CD14-positive monocyte (primary cell): Measurements from ENCODE around the gene RFNG. TPM values are rescaled to one million over a fixed set of nuclear protein-coding genes. Genes with fewer than 3 reads are reported as not detected.

Experiments
- DNase-seq, 3 donors: peaks; one replicate each; pipeline ENCODE4 v3.0.0-alpha.2; 2011 to 2022
- H2AFZ ChIP-seq: 2 replicates; pipeline ENCODE4 v1.6.0; 2012; ENCODE audit warnings: mild to moderate bottlenecking, low read depth, low read length, inconsistent platforms; ENCODE audit not compliant: insufficient read depth, poor library complexity, severe bottlenecking
- H3K27ac ChIP-seq, 2 donors: 1 replicate in 1 of 2; 2 replicates in 1 of 2; pipeline ENCODE4 v1.5.1; 2012 to 2013; ENCODE audit warnings: low read length in 2 of 2, control low read depth in 1 of 2, inconsistent platforms in 1 of 2, low read depth in 1 of 2, mild to moderate bottlenecking in 1 of 2
- H3K27me3 ChIP-seq, 2 donors: one replicate each; pipeline versions ENCODE4 v1.6.0 to v1.6.1; 2011 to 2013; ENCODE audit warnings: low read length in 2 of 2; ENCODE audit not compliant: control insufficient read depth in 2 of 2, insufficient read depth in 2 of 2
- H3K36me3 ChIP-seq, 2 donors: replicated peaks in 1 of 2; 1 replicate in 1 of 2; 2 replicates in 1 of 2; pipeline versions ENCODE4 v1.5.1 to v1.6.1; 2012 to 2013; ENCODE audit warnings: low read length in 2 of 2, control low read depth in 1 of 2, inconsistent platforms in 1 of 2, mild to moderate bottlenecking in 1 of 2; ENCODE audit not compliant: insufficient read depth in 2 of 2, control insufficient read depth in 1 of 2
- H3K4me1 ChIP-seq, 2 donors: 1 replicate in 1 of 2; 2 replicates in 1 of 2; pipeline versions ENCODE4 v1.5.1 to v1.6.1; 2012 to 2013; ENCODE audit warnings: low read length in 2 of 2, control low read depth in 1 of 2, inconsistent platforms in 1 of 2, mild to moderate bottlenecking in 1 of 2, moderate library complexity in 1 of 2; ENCODE audit not compliant: insufficient read depth in 2 of 2, control insufficient read depth in 1 of 2
- H3K4me2 ChIP-seq: replicated peaks from 2 replicates; pipeline ENCODE3; 2012; ENCODE audit warnings: low read length, moderate library complexity, mild to moderate bottlenecking; ENCODE audit not compliant: poor library complexity, severe bottlenecking; ENCODE audit errors: extremely low read depth
- H3K4me3 ChIP-seq, 3 experiments: fragments of 200-600 bp in 1 of 3; sonication (generic) in 1 of 3; replicated peaks in 1 of 3; 1 replicate in 2 of 3; 2 replicates in 1 of 3; pipeline ENCODE4 v1.5.1; 2011 to 2013; ENCODE audit warnings: low read length in 3 of 3, mild to moderate bottlenecking in 3 of 3, control low read depth in 2 of 3, low read depth in 2 of 3, inconsistent platforms in 1 of 3, moderate library complexity in 1 of 3
- H3K79me2 ChIP-seq: 2 replicates; pipeline ENCODE4 v1.6.0; 2012; ENCODE audit warnings: mild to moderate bottlenecking, control low read depth, inconsistent platforms, low read length, moderate library complexity; ENCODE audit not compliant: insufficient read depth
- H3K9ac ChIP-seq: 2 replicates; pipeline ENCODE4 v1.6.0; 2017; ENCODE audit warnings: low read length, mild to moderate bottlenecking; ENCODE audit not compliant: insufficient read depth, poor library complexity, severe bottlenecking
- H3K9me3 ChIP-seq, 2 donors: replicated peaks in 1 of 2; 1 replicate in 1 of 2; 2 replicates in 1 of 2; pipeline versions ENCODE4 v1.5.1 to v1.6.1; 2012 to 2013; ENCODE audit warnings: low read length in 2 of 2, control low read depth in 1 of 2; ENCODE audit not compliant: control insufficient read depth in 1 of 2, insufficient read depth in 1 of 2
- H4K20me1 ChIP-seq: 2 replicates; pipeline ENCODE4 v1.6.0; 2012; ENCODE audit warnings: mild to moderate bottlenecking, low read length, control low read depth, moderate library complexity; ENCODE audit not compliant: insufficient read depth
- H3K27ac Mint-ChIP-seq, 7 donors: one replicate each; pipeline ENCODE4 v1.8.0; 2020; ENCODE audit warnings: mild to moderate bottlenecking in 7 of 7, mixed read lengths in 7 of 7, moderate library complexity in 6 of 7, inconsistent platforms in 2 of 7
- H3K27me3 Mint-ChIP-seq, 3 donors: one replicate each; pipeline ENCODE4 v1.8.0; 2021 to 2022; ENCODE audit warnings: low read depth in 3 of 3, mild to moderate bottlenecking in 3 of 3, mixed read lengths in 3 of 3, moderate library complexity in 3 of 3, inconsistent platforms in 1 of 3
- H3K36me3 Mint-ChIP-seq, 2 donors: one replicate each; pipeline ENCODE4 v1.8.0; 2020; ENCODE audit warnings: mixed read lengths in 2 of 2, inconsistent platforms in 1 of 2, mild to moderate bottlenecking in 1 of 2
- H3K4me1 Mint-ChIP-seq: one replicate; pipeline ENCODE4 v1.8.0; 2020; ENCODE audit warnings: mild to moderate bottlenecking, mixed read lengths
- H3K4me3 Mint-ChIP-seq, 2 donors: one replicate each; pipeline ENCODE4 v1.8.0; 2020; ENCODE audit warnings: mild to moderate bottlenecking in 2 of 2, mixed read lengths in 2 of 2, moderate library complexity in 1 of 2
- H3K9me3 Mint-ChIP-seq, 7 donors: one replicate each; pipeline ENCODE4 v1.8.0; 2020 to 2022; ENCODE audit warnings: mixed read lengths in 7 of 7, mild to moderate bottlenecking in 6 of 7, moderate library complexity in 6 of 7, inconsistent platforms in 2 of 7
- CTCF ChIP-seq: fragments of 200-600 bp; IDR thresholded peaks from one replicate; pipeline ENCODE4 v1.8.0; 2022; ENCODE audit warnings: antibody characterized with exemption, mild to moderate bottlenecking
- WGBS: methylation state at CpG from one replicate; pipeline ENCODE4 v1.1.5; 2013; ENCODE audit warnings: missing lambda C conversion rate; ENCODE audit not compliant: insufficient coverage; 5-methylcytosine and 5-hydroxymethylcytosine counted together
- intact Hi-C, 2 donors: fragments of 100-400 bp; cut with micrococcal nuclease; formaldehyde crosslinking; loops; one replicate each; pipeline versions ENCODE4 v1.15.0 to v1.15.1; 2023
- polyA plus RNA-seq, 3 donors: library from polyadenylated mRNA; depleted of rRNA in 1 of 3; unstranded in 2 of 3; stranded (reverse) in 1 of 3; fragments of 300-500 nt in 2 of 3; fragments of >200 nt in 1 of 3; fragmentation: Illumina TruSeq in 2 of 3; gene quantifications; 1 replicate in 2 of 3; 2 replicates in 1 of 3; pipeline ENCODE4 v1.2.3, GENCODE V29; 2012 to 2021

RFNG gene
- polyA plus RNA-seq, 3 donors = 1.5 to 32.4 (median 4.1) TPM

GRCh38 chr17:82078433-82078832, 26.8 kb upstream of the RFNG start:
- H3K9me3 Mint-ChIP-seq = peaks cover 0 to 1% (median 0%) of the 10 kb centered on the region in 7 donors

GRCh38 chr17:82077617-82078358, 26.2 kb upstream of the RFNG start:
- Mint-ChIP-seq H3K27ac (peak overlapping the region in 1 of 7 donors; percentile 33), H3K27me3 (peaks cover 3 to 8% (median 4%) of the 10 kb centered on the region in 3 donors), H3K4me3 (no peak overlapping the region), H3K36me3 (peaks cover 23 to 39% of the 10 kb centered on the region in 2 donors), H3K9me3 (peaks cover 0 to 1% (median 0%) of the 10 kb centered on the region in 7 donors), H3K4me1 (no peaks in the 10 kb centered on the region)
- Histone ChIP-seq H3K27ac (no peak overlapping the region), H3K27me3 (no peaks in the 10 kb centered on the region), H3K9ac (no peak overlapping the region), H3K4me3 (no peak overlapping the region), H2AFZ (no peak overlapping the region), H3K79me2 (no peaks in the 10 kb centered on the region), H3K4me2 (no peak overlapping the region), H3K9me3 (no peaks in the 10 kb centered on the region), H4K20me1 (no peaks in the 10 kb centered on the region), H3K4me1 (no peaks in the 10 kb centered on the region), H3K36me3 (peaks cover 27 to 34% of the 10 kb centered on the region in 2 donors)
- intact Hi-C loops = no loop called here
- no peak for DNase-seq
- TF ChIP-seq CTCF = no peak
- 86% methylated on average over 22 of the region's 28 CpGs for WGBS

More at GRCh38 chr17:82078433-82078832, 26.8 kb upstream of the RFNG start:
- Histone ChIP-seq H3K9ac (no peak overlapping the region), H4K20me1 (no peaks in the 10 kb centered on the region), H3K4me2 (no peak overlapping the region), H3K9me3 (no peaks in the 10 kb centered on the region), H3K27me3 (no peaks in the 10 kb centered on the region), H3K79me2 (no peaks in the 10 kb centered on the region), H3K36me3 (peaks cover 33 to 40% of the 10 kb centered on the region in 2 donors), H3K4me1 (no peaks in the 10 kb centered on the region), H3K4me3 (no peak overlapping the region), H3K27ac (no peak overlapping the region), H2AFZ (no peak overlapping the region)
- H3K36me3 Mint-ChIP-seq = peaks cover 30 to 46% of the 10 kb centered on the region in 2 donors
- peaks cover 1 to 8% (median 4%) of the 10 kb centered on the region in 3 donors for H3K27me3 Mint-ChIP-seq
- H3K4me1 Mint-ChIP-seq = no peaks in the 10 kb centered on the region
- DNase-seq = no peak
- peak overlapping the region in 1 of 7 donors; percentile 33 for H3K27ac Mint-ChIP-seq
- no peak overlapping the region for H3K4me3 Mint-ChIP-seq
- intact Hi-C loops = no loop called here
- 98% methylated on average over 12 of the region's 18 CpGs for WGBS
- no peak for TF ChIP-seq CTCF
